AG09309 (cell line): ENCODE results near the gene SYT6.

Source experiments
- DNase-seq: peaks from one replicate; pipeline ENCODE4 v3.0.0-alpha.2; 2010; ENCODE audit warnings: low read depth
- H3K4me3 ChIP-seq: 2 replicates; pipeline ENCODE4 v1.5.1; 2011; ENCODE audit warnings: mild to moderate bottlenecking, low read depth, low read length, moderate library complexity; ENCODE audit not compliant: control insufficient read depth
- CTCF ChIP-seq: IDR thresholded peaks from 2 replicates; pipeline ENCODE4 v1.5.1; 2011; ENCODE audit warnings: mild to moderate bottlenecking, low read depth, low read length, inconsistent platforms; ENCODE audit not compliant: insufficient read depth, control insufficient read depth; ENCODE audit errors: missing control alignments

Gene SYT6

GRCh38 chr1:114169509-114169908, 15.8 kb upstream of the SYT6 start:
- H3K4me3 ChIP-seq: no peak overlapping the region
- no peak for TF ChIP-seq CTCF
- DNase-seq: no peak

GRCh38 chr1:114167226-114167625, 13.6 kb upstream of the SYT6 start:
- no peak for TF ChIP-seq CTCF
- H3K4me3 ChIP-seq: no peak overlapping the region
- no peak for DNase-seq

GRCh38 chr1:114164840-114165543, 11.3 kb upstream of the SYT6 start:
- TF ChIP-seq CTCF: no peak
- no peak for DNase-seq
- H3K4me3 ChIP-seq: no peak overlapping the region

GRCh38 chr1:114159941-114160340, 6.3 kb upstream of the SYT6 start:
- no peak overlapping the region for H3K4me3 ChIP-seq
- TF ChIP-seq CTCF: no peak
- no peak for DNase-seq

- no peak overlapping the region for H3K4me3 ChIP-seq
- no peak for DNase-seq
- TF ChIP-seq CTCF: no peak
Observed at GRCh38 chr1:114157275-114157660, 3.6 kb upstream of the SYT6 start.

GRCh38 chr1:114156538-114157274, 3.0 kb upstream of the SYT6 start:
- TF ChIP-seq CTCF: no peak
- no peak for DNase-seq
- no peak overlapping the region for H3K4me3 ChIP-seq
